ENCODE data around the gene ZMYND19.

Gene ZMYND19

GRCh38 chr9:137583347-137583746 is 7.0 kb downstream of the ZMYND19 start:
- H3K79me2 ChIP-seq, result no peaks in the 10 kb centered on the region
- H3K4me1 ChIP-seq, result no peaks in the 10 kb centered on the region
- H3K9me3 ChIP-seq (ENCODE audit: control insufficient read depth, low read length), result no peaks in the 10 kb centered on the region
- H3K36me3 ChIP-seq (ENCODE audit: control insufficient read depth, insufficient read depth, low read length), result no peaks in the 10 kb centered on the region
- no peak overlapping the region for H2AFZ ChIP-seq
- no peak overlapping the region for H3K9ac ChIP-seq
- no peak for TF ChIP-seq CTCF (IDR thresholded peaks at IDR 0.05)
- H3K27ac ChIP-seq, result no peak overlapping the region
- H3K4me2 ChIP-seq (ENCODE audit: low read length), result no peak overlapping the region
- no peaks in the 10 kb centered on the region for H3K27me3 ChIP-seq (ENCODE audit: control insufficient read depth, insufficient read depth, low read length)
- no peak overlapping the region for H3K4me3 ChIP-seq (ENCODE audit: low read depth, low read length)

DNA sequence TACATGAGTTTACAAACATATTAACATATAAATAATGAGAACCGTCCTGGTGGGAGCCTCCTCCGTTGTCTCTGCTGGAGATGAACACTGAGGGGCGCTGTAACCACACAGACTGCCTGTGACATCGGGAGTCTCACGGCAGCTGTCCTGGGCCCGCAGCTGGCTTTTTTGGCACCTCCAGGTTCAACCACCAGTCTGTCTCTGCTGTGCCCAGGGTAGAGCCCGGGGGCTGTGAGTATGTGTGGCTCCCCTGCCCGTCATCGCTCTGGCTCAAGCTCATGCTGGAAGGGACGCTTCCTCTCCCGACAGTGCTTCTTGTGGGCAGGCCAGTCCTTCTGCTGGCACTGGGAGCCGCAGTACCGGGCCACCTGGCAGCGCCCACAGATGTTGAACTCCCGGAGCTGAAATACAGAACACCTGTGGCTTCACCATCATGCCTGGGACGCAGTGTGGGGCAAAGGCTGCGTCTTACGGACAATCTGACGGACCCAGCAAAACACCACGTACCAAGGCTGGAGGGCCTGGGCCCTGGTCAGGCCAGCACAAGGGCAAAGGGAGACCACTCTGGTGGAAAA is 7.9 kb downstream of the ZMYND19 start:
- Histone ChIP-seq H3K9me3 (ENCODE audit: control insufficient read depth, low read length) (no peaks in the 10 kb centered on the region), H3K79me2 (peaks cover 5% of the 10 kb centered on the region), H2AFZ (no peak overlapping the region), H3K4me2 (ENCODE audit: low read length) (no peak overlapping the region), H3K9ac (no peak overlapping the region), H3K4me1 (no peaks in the 10 kb centered on the region), H3K4me3 (ENCODE audit: low read depth, low read length) (no peak overlapping the region), H3K27me3 (ENCODE audit: control insufficient read depth, insufficient read depth, low read length) (no peaks in the 10 kb centered on the region), H3K27ac (no peak overlapping the region), H3K36me3 (ENCODE audit: control insufficient read depth, insufficient read depth, low read length) (no peaks in the 10 kb centered on the region)
- no peak for TF ChIP-seq CTCF (IDR thresholded peaks at IDR 0.05)

GRCh38 chr9:137581361-137582285 is 8.7 kb downstream of the ZMYND19 start:
- Histone ChIP-seq H3K36me3 (ENCODE audit: control insufficient read depth, insufficient read depth, low read length) (no peaks in the 10 kb centered on the region), H3K4me1 (no peaks in the 10 kb centered on the region)
- TF ChIP-seq CTCF (IDR thresholded peaks at IDR 0.05), result no peak

DNA sequence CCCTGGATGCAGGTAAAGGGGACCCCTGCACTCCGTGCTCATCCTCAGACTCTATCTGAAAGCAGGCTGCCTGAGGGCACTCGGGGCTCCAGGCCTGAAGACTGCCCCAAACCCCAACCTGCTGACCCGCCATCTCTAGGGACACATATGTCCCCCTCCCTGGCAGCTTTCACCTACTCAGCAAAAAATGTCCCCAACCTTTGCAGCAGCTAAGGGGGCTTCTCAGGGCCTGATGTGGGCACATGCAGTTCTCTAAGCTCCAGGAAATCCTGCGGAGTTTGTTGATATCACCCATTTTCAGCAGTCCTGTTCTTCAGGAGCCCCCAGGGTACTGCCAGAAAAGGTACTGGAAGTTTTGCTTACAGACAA is 9.4 kb downstream of the ZMYND19 start:
- Histone ChIP-seq H3K4me3 (ENCODE audit: low read depth, low read length) (no peak overlapping the region), H3K27me3 (ENCODE audit: control insufficient read depth, insufficient read depth, low read length) (no peaks in the 10 kb centered on the region), H3K9me3 (ENCODE audit: control insufficient read depth, low read length) (no peaks in the 10 kb centered on the region), H3K4me1 (no peaks in the 10 kb centered on the region), H3K4me2 (ENCODE audit: low read length) (no peak overlapping the region), H3K27ac (no peak overlapping the region), H3K79me2 (peaks cover 8% of the 10 kb centered on the region), H3K9ac (no peak overlapping the region), H3K36me3 (ENCODE audit: control insufficient read depth, insufficient read depth, low read length) (no peaks in the 10 kb centered on the region), H2AFZ (no peak overlapping the region)
- no peak for TF ChIP-seq CTCF (IDR thresholded peaks at IDR 0.05)

More at GRCh38 chr9:137581361-137582285, 8.7 kb downstream of the ZMYND19 start:
- no peak overlapping the region for H3K9ac ChIP-seq
- peaks cover 8% of the 10 kb centered on the region for H3K79me2 ChIP-seq
- H3K27ac ChIP-seq, result no peak overlapping the region
- no peak overlapping the region for H3K4me2 ChIP-seq (ENCODE audit: low read length)
- H2AFZ ChIP-seq, result no peak overlapping the region
- H3K9me3 ChIP-seq (ENCODE audit: control insufficient read depth, low read length), result no peaks in the 10 kb centered on the region
- no peak overlapping the region for H3K4me3 ChIP-seq (ENCODE audit: low read depth, low read length)
- no peaks in the 10 kb centered on the region for H3K27me3 ChIP-seq (ENCODE audit: control insufficient read depth, insufficient read depth, low read length)
